ENCODE measurements around the gene THAP3. TPM values are rescaled to one million over a fixed set of nuclear protein-coding genes. Genes with fewer than 3 reads are reported as not detected.
A peak's percentile ranks its signal among the peaks of the same experiment; 100 is the strongest.

THAP3 gene
- total RNA-seq, 1 experiment from 2014 or later = 11.5 TPM

- intact Hi-C loops (cut with micrococcal nuclease; ENCODE audit: unreplicated experiment) = loop anchor here (5.0 kb wide), 1 partner anchor 158 kb away; no protein-coding TSS in a partner anchor
Measured at GRCh38 chr1:6645018-6645417, 20.4 kb downstream of the THAP3 start.

GRCh38 chr1:6646499-6647148 is 22.0 kb downstream of the THAP3 start:
- Mint-ChIP-seq H3K36me3 (ENCODE audit: insufficient read depth, unreplicated experiment) (peaks cover 18% of the 10 kb centered on the region), H3K4me1 (ENCODE audit: low read depth, unreplicated experiment) (no peaks in the 10 kb centered on the region), H3K4me3 (ENCODE audit: low read depth, unreplicated experiment) (no peak overlapping the region), H3K27ac (ENCODE audit: unreplicated experiment) (no peak overlapping the region), H3K9me3 (ENCODE audit: low read depth, unreplicated experiment) (no peaks in the 10 kb centered on the region), H3K27me3 (ENCODE audit: unreplicated experiment) (no peaks in the 10 kb centered on the region)
- peak; percentile 6 for TF ChIP-seq CTCF (IDR thresholded peaks at IDR 0.05; ENCODE audit: unreplicated experiment)
- CTCF ChIA-PET = no interaction called here
- intact Hi-C loops (cut with micrococcal nuclease; ENCODE audit: unreplicated experiment) = loop anchor here (5.0 kb wide), 1 partner anchor 159 kb away; no protein-coding TSS in a partner anchor
- no TSS peak for BruUV-seq (replicated peaks)
- DNase-seq = no peak

More at GRCh38 chr1:6645018-6645417, 20.4 kb downstream of the THAP3 start:
- DNase-seq = no peak
- H3K4me3 Mint-ChIP-seq (ENCODE audit: low read depth, unreplicated experiment) = no peak overlapping the region
- no peak overlapping the region for H3K27ac Mint-ChIP-seq (ENCODE audit: unreplicated experiment)
- H3K4me1 Mint-ChIP-seq (ENCODE audit: low read depth, unreplicated experiment) = no peaks in the 10 kb centered on the region
- CTCF ChIA-PET = interaction anchor here (0.6 to 1.0 kb wide), 2 partner anchors 15 to 27 kb away, joined by 3 to 4 read pairs; no protein-coding TSS in a partner anchor
- TF ChIP-seq CTCF (IDR thresholded peaks at IDR 0.05; ENCODE audit: unreplicated experiment) = no peak
- H3K9me3 Mint-ChIP-seq (ENCODE audit: low read depth, unreplicated experiment) = no peaks in the 10 kb centered on the region
- BruUV-seq (replicated peaks) = no TSS peak
- H3K27me3 Mint-ChIP-seq (ENCODE audit: unreplicated experiment) = no peaks in the 10 kb centered on the region
- H3K36me3 Mint-ChIP-seq (ENCODE audit: insufficient read depth, unreplicated experiment) = peaks cover 27% of the 10 kb centered on the region

GRCh38 chr1:6648556-6648955 is 23.9 kb downstream of the THAP3 start:
- H3K27me3 Mint-ChIP-seq (ENCODE audit: unreplicated experiment) = no peaks in the 10 kb centered on the region
- CTCF ChIA-PET = interaction anchor here (0.6 kb wide), 1 partner anchor 14 kb away, joined by 9 read pairs; no protein-coding TSS in a partner anchor
- H3K4me1 Mint-ChIP-seq (ENCODE audit: low read depth, unreplicated experiment) = no peaks in the 10 kb centered on the region
- no peak for TF ChIP-seq CTCF (IDR thresholded peaks at IDR 0.05; ENCODE audit: unreplicated experiment)
- H3K36me3 Mint-ChIP-seq (ENCODE audit: insufficient read depth, unreplicated experiment) = peaks cover 15% of the 10 kb centered on the region
- intact Hi-C loops (cut with micrococcal nuclease; ENCODE audit: unreplicated experiment) = loop anchor here (5.0 kb wide), 1 partner anchor 161 kb away; no protein-coding TSS in a partner anchor
- H3K27ac Mint-ChIP-seq (ENCODE audit: unreplicated experiment) = no peak overlapping the region
- no peak overlapping the region for H3K4me3 Mint-ChIP-seq (ENCODE audit: low read depth, unreplicated experiment)
- no TSS peak for BruUV-seq (replicated peaks)
- DNase-seq = no peak
- no peaks in the 10 kb centered on the region for H3K9me3 Mint-ChIP-seq (ENCODE audit: low read depth, unreplicated experiment)

- intact Hi-C loops (cut with micrococcal nuclease; ENCODE audit: unreplicated experiment) = no loop called here
- no peak overlapping the region for H3K4me3 Mint-ChIP-seq (ENCODE audit: low read depth, unreplicated experiment)
- H3K4me1 Mint-ChIP-seq (ENCODE audit: low read depth, unreplicated experiment) = no peaks in the 10 kb centered on the region
- peaks cover 15% of the 10 kb centered on the region for H3K36me3 Mint-ChIP-seq (ENCODE audit: insufficient read depth, unreplicated experiment)
- no peak for TF ChIP-seq CTCF (IDR thresholded peaks at IDR 0.05; ENCODE audit: unreplicated experiment)
- no TSS peak for BruUV-seq (replicated peaks)
- CTCF ChIA-PET = interaction anchor here (0.6 kb wide), 1 partner anchor 80 kb away, joined by 3 read pairs; no protein-coding TSS in a partner anchor
- no peaks in the 10 kb centered on the region for H3K9me3 Mint-ChIP-seq (ENCODE audit: low read depth, unreplicated experiment)
- no peak for DNase-seq
- H3K27me3 Mint-ChIP-seq (ENCODE audit: unreplicated experiment) = no peaks in the 10 kb centered on the region
- H3K27ac Mint-ChIP-seq (ENCODE audit: unreplicated experiment) = no peak overlapping the region
Measured at GRCh38 chr1:6651909-6652308, 27.2 kb downstream of the THAP3 start.

Measured in Calu3 (cell line).